H9 (cell line): Measurements from ENCODE around the gene C10orf120. TPM values are rescaled to one million over a fixed set of nuclear protein-coding genes. Genes with fewer than 3 reads are reported as not detected.

ENCODE experiments used
- DNase-seq: peaks from one replicate; pipeline ENCODE4 v3.0.0-alpha.2; 2017
- H2AFZ ChIP-seq: one replicate; pipeline ENCODE4 v1.6.1; 2013; ENCODE audit warnings: mild to moderate bottlenecking, low read length, control low read depth, moderate library complexity
- H2AK5ac ChIP-seq: 2 replicates; pipeline ENCODE4 v1.6.1; 2013; ENCODE audit warnings: low read length, control low read depth, mixed read lengths; ENCODE audit not compliant: insufficient read length
- H2BK120ac ChIP-seq: one replicate; pipeline ENCODE4 v1.6.1; 2013; ENCODE audit warnings: low read depth, mild to moderate bottlenecking, low read length, control low read depth, inconsistent platforms; ENCODE audit not compliant: poor library complexity, severe bottlenecking
- H2BK12ac ChIP-seq: 2 replicates; pipeline ENCODE4 v1.6.1; 2013; ENCODE audit warnings: low read length, control low read depth, mixed read lengths, low read depth; ENCODE audit not compliant: insufficient read length
- H2BK15ac ChIP-seq: 2 replicates; pipeline ENCODE4 v1.6.1; 2013; ENCODE audit warnings: low read depth, low read length, control low read depth
- H2BK20ac ChIP-seq: one replicate; pipeline ENCODE4 v1.6.1; 2013; ENCODE audit warnings: low read depth, mild to moderate bottlenecking, low read length, control low read depth, inconsistent platforms; ENCODE audit not compliant: poor library complexity, severe bottlenecking
- H2BK5ac ChIP-seq: 2 replicates; pipeline ENCODE4 v1.6.1; 2013; ENCODE audit warnings: low read length, control low read depth, mixed read lengths; ENCODE audit not compliant: insufficient read length
- H3K14ac ChIP-seq: 2 replicates; pipeline ENCODE4 v1.6.1; 2013; ENCODE audit warnings: low read length, control low read depth; ENCODE audit not compliant: insufficient read depth
- H3K18ac ChIP-seq: 2 replicates; pipeline ENCODE4 v1.6.1; 2013; ENCODE audit warnings: low read depth, mild to moderate bottlenecking, mixed read lengths, low read length, control low read depth; ENCODE audit not compliant: insufficient read length
- H3K23ac ChIP-seq: 2 replicates; pipeline ENCODE4 v1.6.1; 2013; ENCODE audit warnings: low read length, control low read depth, mixed read lengths, low read depth; ENCODE audit not compliant: insufficient read length
- H3K23me2 ChIP-seq: 2 replicates; pipeline ENCODE4 v1.6.1; 2013; ENCODE audit warnings: low read depth, mild to moderate bottlenecking, mixed read lengths, low read length, control low read depth; ENCODE audit not compliant: insufficient read length, poor library complexity, severe bottlenecking
- H3K27ac ChIP-seq: 2 replicates; pipeline ENCODE4 v1.5.1; 2013; ENCODE audit warnings: low read length, control low read depth, mixed read lengths, low read depth; ENCODE audit not compliant: insufficient read length
- H3K27me3 ChIP-seq: 2 replicates; pipeline ENCODE4 v1.6.1; 2013; ENCODE audit warnings: low read length, control low read depth, inconsistent platforms; ENCODE audit not compliant: insufficient read depth
- H3K4ac ChIP-seq: 2 replicates; pipeline ENCODE4 v1.6.1; 2013; ENCODE audit warnings: low read depth, mild to moderate bottlenecking, control low read depth, inconsistent platforms, low read length, moderate library complexity
- H3K4me1 ChIP-seq: 2 replicates; pipeline ENCODE4 v1.6.1; 2013; ENCODE audit warnings: low read length, control low read depth, inconsistent platforms; ENCODE audit not compliant: insufficient read depth
- H3K4me2 ChIP-seq: 2 replicates; pipeline ENCODE4 v1.6.1; 2013; ENCODE audit warnings: low read length, control low read depth, mixed read lengths; ENCODE audit not compliant: insufficient read length, insufficient read depth
- H3K56ac ChIP-seq: 2 replicates; pipeline ENCODE4 v1.6.1; 2013; ENCODE audit warnings: low read depth, mild to moderate bottlenecking, mixed read lengths, low read length, control low read depth; ENCODE audit not compliant: insufficient read length
- H3K79me1 ChIP-seq: 2 replicates; pipeline ENCODE4 v1.6.1; 2013; ENCODE audit warnings: low read depth, mild to moderate bottlenecking, moderate library complexity, low read length, control low read depth, inconsistent platforms; ENCODE audit not compliant: insufficient read depth, poor library complexity, severe bottlenecking
- H3K79me2 ChIP-seq: 2 replicates; pipeline ENCODE4 v1.6.1; 2013; ENCODE audit warnings: low read length, control low read depth, inconsistent platforms; ENCODE audit not compliant: insufficient read depth
- H3K9ac ChIP-seq: 2 replicates; pipeline ENCODE4 v1.6.1; 2013; ENCODE audit warnings: low read length, control low read depth, mixed read lengths; ENCODE audit not compliant: insufficient read length; ENCODE audit errors: extremely low read depth
- H3K9me3 ChIP-seq: one replicate; pipeline ENCODE4 v1.6.1; 2013; ENCODE audit warnings: low read depth, low read length, inconsistent platforms; ENCODE audit not compliant: control insufficient read depth
- H3T11ph ChIP-seq: one replicate; pipeline ENCODE4 v1.6.1; 2013; ENCODE audit warnings: mild to moderate bottlenecking, low read length, control low read depth, inconsistent platforms
- H4K20me1 ChIP-seq: one replicate; pipeline ENCODE4 v1.6.1; 2013; ENCODE audit not compliant: control insufficient read depth, insufficient read length, insufficient read depth
- H4K5ac ChIP-seq: 2 replicates; pipeline ENCODE4 v1.6.1; 2013; ENCODE audit warnings: low read depth, mild to moderate bottlenecking, mixed read lengths, low read length, control low read depth; ENCODE audit not compliant: insufficient read length
- H4K8ac ChIP-seq: replicated peaks from 2 replicates; pipeline ENCODE4 v1.6.1; 2013; ENCODE audit warnings: low read length, control low read depth, mixed read lengths, low read depth; ENCODE audit not compliant: insufficient read length
- H4K91ac ChIP-seq: 2 replicates; pipeline ENCODE4 v1.6.1; 2013; ENCODE audit warnings: low read depth, mild to moderate bottlenecking, moderate library complexity, mixed read lengths, low read length, control low read depth; ENCODE audit not compliant: insufficient read length
- H3K27ac Mint-ChIP-seq, 3 experiments: 2 replicates in 2 of 3; 3 replicates in 1 of 3; pipeline ENCODE4 v1.8.0; 2020 to 2021; ENCODE audit warnings: mixed read lengths in 3 of 3, mild to moderate bottlenecking in 1 of 3, moderate library complexity in 1 of 3
- H3K27me3 Mint-ChIP-seq: 2 replicates; pipeline ENCODE4 v1.8.0; 2021; ENCODE audit warnings: low read depth, mild to moderate bottlenecking, moderate library complexity, mixed read lengths
- H3K36me3 Mint-ChIP-seq, 3 experiments: 2 replicates in 2 of 3; 3 replicates in 1 of 3; pipeline ENCODE4 v1.8.0; 2020 to 2021; ENCODE audit warnings: low read depth in 3 of 3, mixed read lengths in 3 of 3; ENCODE audit not compliant: insufficient read depth in 1 of 3
- H3K4me1 Mint-ChIP-seq, 2 experiments: 2 replicates each; pipeline ENCODE4 v1.8.0; 2020; ENCODE audit warnings: mixed read lengths in 2 of 2
- H3K4me3 Mint-ChIP-seq, 2 experiments: 2 replicates in 1 of 2; 3 replicates in 1 of 2; pipeline ENCODE4 v1.8.0; 2020 to 2021; ENCODE audit warnings: mild to moderate bottlenecking in 2 of 2, mixed read lengths in 2 of 2, moderate library complexity in 1 of 2
- H3K9me3 Mint-ChIP-seq, 2 experiments: 2 replicates in 1 of 2; 3 replicates in 1 of 2; pipeline ENCODE4 v1.8.0; 2020; ENCODE audit warnings: mild to moderate bottlenecking in 2 of 2, mixed read lengths in 2 of 2, moderate library complexity in 1 of 2
- WGBS: extraction: QIAGEN DNeasy Blood & Tissue Kit; methylation state at CpG from one replicate; pipeline ENCODE4 v1.1.7; 2013; ENCODE audit warnings: missing lambda C conversion rate, low lambda C conversion rate, mixed read lengths; ENCODE audit not compliant: insufficient read length; ENCODE audit errors: extremely low coverage; 5-methylcytosine and 5-hydroxymethylcytosine counted together
- total RNA-seq: library from RNA; stranded (reverse); gene quantifications from 2 replicates; pipeline ENCODE4 v1.2.1, GENCODE V29; 2021
- TF ChIP-seq, protein P1 (sequence below): fragments of 200-600 bp; sonication (generic); conservative IDR thresholded peaks from 3 replicates; pipeline ENCODE4 v1.8.0; 2021; ENCODE audit warnings: antibody characterized with exemption, mild to moderate bottlenecking

C10orf120 gene
- total RNA-seq, 1 experiment from 2014 or later: not detected

DNA sequence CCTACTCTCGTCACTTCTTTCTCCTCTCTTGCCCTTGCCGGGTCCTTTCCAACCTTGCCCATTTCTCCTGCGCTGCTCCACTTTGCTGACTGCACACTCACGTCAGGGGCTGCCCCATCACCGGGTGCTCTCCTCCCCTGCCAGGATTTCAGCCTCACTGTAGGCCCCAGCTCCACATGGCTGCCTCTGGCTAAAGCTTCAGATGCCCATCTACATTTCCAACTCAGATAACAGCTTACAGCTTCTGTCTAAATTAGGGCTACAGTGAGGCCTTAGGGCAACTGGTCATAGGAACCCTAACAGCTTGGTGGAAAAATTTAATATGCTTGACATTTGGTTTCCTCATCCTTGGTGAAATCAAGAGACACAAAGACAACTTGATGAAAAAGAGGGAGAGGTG, 25.9 kb downstream of the C10orf120 start:
- Mint-ChIP-seq H3K27ac (no peak overlapping the region), H3K4me1 (peaks cover 6 to 7% of the 10 kb centered on the region in 2 experiments; a peak in 2 of 4 replicates), H3K4me3 (no peak overlapping the region), H3K27me3 (peaks cover 5% of the 10 kb centered on the region), H3K36me3 (no peaks in the 10 kb centered on the region), H3K9me3 (no peaks in the 10 kb centered on the region; a peak in 1 of 5 replicates)
- H3K23me2 ChIP-seq: no peaks in the 10 kb centered on the region
- H3K23ac ChIP-seq: no peak overlapping the region
- H2BK12ac ChIP-seq: no peak overlapping the region
- no peak overlapping the region for H3K18ac ChIP-seq
- H3K27me3 ChIP-seq: no peaks in the 10 kb centered on the region
- no peak overlapping the region for H3K14ac ChIP-seq
- no peak overlapping the region for H4K91ac ChIP-seq
- H3K4me1 ChIP-seq: no peaks in the 10 kb centered on the region
- H2BK20ac ChIP-seq: no peak overlapping the region
- no peak overlapping the region for H3K4ac ChIP-seq
- no peak overlapping the region for H3T11ph ChIP-seq
- WGBS: no CpG with 5 or more reads among the region's 5 CpGs
- no peak overlapping the region for H2AFZ ChIP-seq
- no peak overlapping the region for H2BK120ac ChIP-seq
- H4K8ac ChIP-seq: no peak overlapping the region
- H3K9ac ChIP-seq: no peak overlapping the region
- H2BK15ac ChIP-seq: no peak overlapping the region
- H3K56ac ChIP-seq: no peak overlapping the region
- H3K9me3 ChIP-seq: no peaks in the 10 kb centered on the region
- H3K4me2 ChIP-seq: no peak overlapping the region
- no peaks in the 10 kb centered on the region for H3K79me2 ChIP-seq
- no peaks in the 10 kb centered on the region for H3K79me1 ChIP-seq
- no peak for DNase-seq
- TF ChIP-seq, protein P1, sequence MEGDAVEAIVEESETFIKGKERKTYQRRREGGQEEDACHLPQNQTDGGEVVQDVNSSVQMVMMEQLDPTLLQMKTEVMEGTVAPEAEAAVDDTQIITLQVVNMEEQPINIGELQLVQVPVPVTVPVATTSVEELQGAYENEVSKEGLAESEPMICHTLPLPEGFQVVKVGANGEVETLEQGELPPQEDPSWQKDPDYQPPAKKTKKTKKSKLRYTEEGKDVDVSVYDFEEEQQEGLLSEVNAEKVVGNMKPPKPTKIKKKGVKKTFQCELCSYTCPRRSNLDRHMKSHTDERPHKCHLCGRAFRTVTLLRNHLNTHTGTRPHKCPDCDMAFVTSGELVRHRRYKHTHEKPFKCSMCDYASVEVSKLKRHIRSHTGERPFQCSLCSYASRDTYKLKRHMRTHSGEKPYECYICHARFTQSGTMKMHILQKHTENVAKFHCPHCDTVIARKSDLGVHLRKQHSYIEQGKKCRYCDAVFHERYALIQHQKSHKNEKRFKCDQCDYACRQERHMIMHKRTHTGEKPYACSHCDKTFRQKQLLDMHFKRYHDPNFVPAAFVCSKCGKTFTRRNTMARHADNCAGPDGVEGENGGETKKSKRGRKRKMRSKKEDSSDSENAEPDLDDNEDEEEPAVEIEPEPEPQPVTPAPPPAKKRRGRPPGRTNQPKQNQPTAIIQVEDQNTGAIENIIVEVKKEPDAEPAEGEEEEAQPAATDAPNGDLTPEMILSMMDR: no peak
- H4K20me1 ChIP-seq: no peaks in the 10 kb centered on the region
- H2BK5ac ChIP-seq: no peak overlapping the region
- H4K5ac ChIP-seq: no peak overlapping the region
- no peak overlapping the region for H2AK5ac ChIP-seq
- H3K27ac ChIP-seq: no peak overlapping the region
